HCT116 (cell line): Measurements from ENCODE around the gene KCNC4. TPM values are rescaled to one million over a fixed set of nuclear protein-coding genes. Genes with fewer than 3 reads are reported as not detected.

Experiments used
- ATAC-seq: fragments of 200-7000 bp; cut with Tn5 transposase; 2 replicates; pipeline ENCODE4 v1.9.1; 2020; ENCODE audit warnings: mild to moderate bottlenecking, moderate library complexity
- BruUV-seq: library from RNA; stranded (reverse); fragments of 400-500 nt; replicated peaks from 2 replicates; lab custom pipeline; 2021; lab: Mats Ljungman, UMichigan
- CTCF ChIA-PET: fragments of 300-600 bp; sonication (Branson Sonifier 250); formaldehyde crosslinking; loops from one replicate; lab custom pipeline; 2021; ENCODE audit warnings: antibody characterized with exemption; lab: Charles Lee
- POLR2A ChIA-PET: fragments of 300-600, 350-600 bp; sonication (Branson Sonifier 250); formaldehyde crosslinking; loops from one replicate; lab custom pipeline; 2021; ENCODE audit warnings: antibody characterized with exemption; lab: Charles Lee
- RAD21 ChIA-PET, 2 experiments: fragments of 300-600 bp; sonication (Branson Sonifier 250); formaldehyde crosslinking; loops; one replicate each; lab custom pipeline; 2023; ENCODE audit warnings: low total read pairs in 2 of 2; ENCODE audit not compliant: uncharacterized antibody in 2 of 2, unreplicated experiment in 2 of 2, low non-redundant PET in 1 of 2; lab: Charles Lee
- DNase-seq: peaks from one replicate; pipeline ENCODE4 v3.0.0-alpha.2; 2010; ENCODE audit warnings: low read depth, low spot score
- H2AFZ ChIP-seq: fragments of 200-600 bp; shearing (Covaris generic), sonication (generic); 2 replicates; pipeline ENCODE4 v1.6.1; 2017; ENCODE audit warnings: low read depth, mixed run types, mixed read lengths, antibody characterized with exemption, low read length; ENCODE audit not compliant: poor library complexity, severe bottlenecking
- H3K27ac ChIP-seq: 2 replicates; pipeline ENCODE4 v1.5.1; 2012; ENCODE audit warnings: low read depth, low read length
- H3K27me3 ChIP-seq: fragments of 200-600 bp; sonication (generic); 2 replicates; pipeline ENCODE4 v1.6.1; 2016; ENCODE audit warnings: mixed run types, low read length, mixed read lengths; ENCODE audit not compliant: insufficient read depth
- H3K36me3 ChIP-seq, 2 experiments: fragments of 200-500 bp in 1 of 2; fragments of 200-600 bp in 1 of 2; sonication (Bioruptor generic) in 1 of 2; sonication (generic) in 1 of 2; 2 replicates each; pipeline versions ENCODE4 v1.5.1 to v1.6.1; 2014 to 2016; ENCODE audit warnings: low read length in 2 of 2, inconsistent platforms in 1 of 2, mixed read lengths in 1 of 2, mixed run types in 1 of 2; ENCODE audit not compliant: insufficient read depth in 2 of 2, control insufficient read depth in 1 of 2
- H3K4me1 ChIP-seq, 2 experiments: fragments of 200-600 bp in 1 of 2; sonication (generic) in 1 of 2; 2 replicates each; pipeline versions ENCODE4 v1.5.1 to v1.6.1; 2012 to 2017; ENCODE audit warnings: low read length in 2 of 2, inconsistent platforms in 1 of 2, mild to moderate bottlenecking in 1 of 2, mixed read lengths in 1 of 2, mixed run types in 1 of 2, moderate library complexity in 1 of 2; ENCODE audit not compliant: insufficient read depth in 2 of 2, control insufficient read depth in 1 of 2
- H3K4me2 ChIP-seq: fragments of 200-600 bp; sonication (generic); 2 replicates; pipeline ENCODE4 v1.6.1; 2017; ENCODE audit warnings: mixed run types, low read length, mixed read lengths
- H3K4me3 ChIP-seq, 2 experiments: fragments of 200-600 bp in 1 of 2; sonication (generic) in 1 of 2; replicated peaks in 1 of 2; 2 replicates each; pipeline ENCODE4 v1.5.1; 2011 to 2016; ENCODE audit warnings: low read length in 2 of 2, control low read depth in 1 of 2, low read depth in 1 of 2, mild to moderate bottlenecking in 1 of 2, mixed read lengths in 1 of 2, mixed run types in 1 of 2
- H3K79me2 ChIP-seq: fragments of 200-600 bp; sonication (generic); 2 replicates; pipeline ENCODE4 v1.6.1; 2017; ENCODE audit warnings: mild to moderate bottlenecking, mixed run types, low read length, moderate library complexity, mixed read lengths; ENCODE audit not compliant: insufficient read depth
- H3K9ac ChIP-seq: fragments of 200-600 bp; sonication (generic); 2 replicates; pipeline ENCODE4 v1.6.1; 2016; ENCODE audit warnings: low read length, mixed read lengths
- H3K9me2 ChIP-seq: fragments of 200-600 bp; sonication (generic), shearing (Covaris generic); 2 replicates; pipeline ENCODE4 v1.6.1; 2017; ENCODE audit warnings: mixed run types, mild to moderate bottlenecking, moderate library complexity; ENCODE audit not compliant: insufficient read depth
- H3K9me3 ChIP-seq, 2 experiments: fragments of 200-500 bp in 1 of 2; fragments of 200-600 bp in 1 of 2; sonication (Bioruptor generic) in 1 of 2; sonication (generic) in 1 of 2; 2 replicates each; pipeline ENCODE4 v1.6.1; 2014 to 2017; ENCODE audit warnings: low read length in 2 of 2, mixed read lengths in 2 of 2, inconsistent platforms in 1 of 2, low read depth in 1 of 2, mild to moderate bottlenecking in 1 of 2, mixed run types in 1 of 2, moderate library complexity in 1 of 2; ENCODE audit not compliant: control insufficient read depth in 1 of 2, insufficient read depth in 1 of 2
- H4K20me1 ChIP-seq: fragments of 200-600 bp; sonication (generic), shearing (Covaris generic); 2 replicates; pipeline ENCODE4 v1.6.1; 2017; ENCODE audit warnings: mixed run types, mild to moderate bottlenecking, moderate library complexity; ENCODE audit not compliant: insufficient read depth
- ATF3 ChIP-seq: IDR thresholded peaks from 2 replicates; pipeline ENCODE4 v1.6.1; 2012
- CBX3 ChIP-seq: IDR thresholded peaks from 2 replicates; pipeline ENCODE4 v1.6.1; 2012; ENCODE audit warnings: low read depth
- CEBPB ChIP-seq: IDR thresholded peaks from 2 replicates; pipeline ENCODE4 v1.6.1; 2012; ENCODE audit warnings: low read depth
- EZH2phosphoT487 ChIP-seq: fragments of 200-600 bp; IDR thresholded peaks from 2 replicates; pipeline ENCODE4 v1.6.1; 2018; ENCODE audit warnings: antibody characterized with exemption, borderline replicate concordance
- MAX ChIP-seq: IDR thresholded peaks from 2 replicates; pipeline ENCODE4 v1.6.1; 2012
- POLR2A ChIP-seq: IDR thresholded peaks from 2 replicates; pipeline ENCODE4 v1.7.0; 2011; ENCODE audit warnings: borderline replicate concordance; ENCODE audit not compliant: insufficient read depth, insufficient read length; ENCODE audit errors: extremely low read depth
- RAD21 ChIP-seq: IDR thresholded peaks from 2 replicates; pipeline ENCODE4 v1.6.1; 2012; ENCODE audit warnings: low read depth, mild to moderate bottlenecking
- SP1 ChIP-seq: IDR thresholded peaks from 2 replicates; pipeline ENCODE4 v1.6.1; 2012; ENCODE audit warnings: low read depth
- SRF ChIP-seq: IDR thresholded peaks from 2 replicates; pipeline ENCODE4 v1.6.1; 2012; ENCODE audit warnings: low read depth
- TCF7L2 ChIP-seq: IDR thresholded peaks from 2 replicates; pipeline ENCODE4 v1.7.0; 2011; ENCODE audit warnings: borderline replicate concordance, inconsistent platforms; ENCODE audit not compliant: insufficient read depth, insufficient read length; ENCODE audit errors: extremely low read depth
- ZBTB33 ChIP-seq: IDR thresholded peaks from 2 replicates; pipeline ENCODE4 v1.6.1; 2011; ENCODE audit warnings: mild to moderate bottlenecking, low read length, moderate library complexity; ENCODE audit not compliant: insufficient replicate concordance; ENCODE audit errors: extremely low read depth
- ZNF274 ChIP-seq: fragments of 200-500 bp; sonication (Bioruptor generic); IDR thresholded peaks from 2 replicates; pipeline ENCODE4 v1.6.1; 2014; ENCODE audit warnings: mild to moderate bottlenecking, low read depth, low read length, inconsistent platforms
- intact Hi-C: fragments of 100-400 bp; cut with micrococcal nuclease; formaldehyde crosslinking; loops from 2 replicates; pipeline ENCODE4 v1.10.0; 2022
- total RNA-seq: library from RNA; stranded (reverse); gene quantifications from one replicate; pipeline ENCODE4 v1.2.1, GENCODE V29; 2021; ENCODE audit not compliant: unreplicated experiment

KCNC4 gene
- total RNA-seq, 1 experiment from 2014 or later, result 13.0 TPM

- no peak overlapping the region for H2AFZ ChIP-seq
- CTCF ChIA-PET, result no interaction called here
- POLR2A ChIA-PET, result no interaction called here
- H3K79me2 ChIP-seq, result no peaks in the 10 kb centered on the region
- no peak overlapping the region for H3K4me2 ChIP-seq
- TF ChIP-seq SP1 (no peak), EZH2phosphoT487 (no peak), ZNF274 (no peak), SRF (no peak)
- no peaks in the 10 kb centered on the region for H3K4me1 ChIP-seq
- intact Hi-C loops, result no loop called here
- H3K36me3 ChIP-seq, result no peaks in the 10 kb centered on the region
- DNase-seq (no peak), ATAC-seq (no peak)
- H3K4me3 ChIP-seq, result no peak overlapping the region
- H3K27me3 ChIP-seq, result no peaks in the 10 kb centered on the region
- RAD21 ChIA-PET, result no interaction called here
- no TSS peak for BruUV-seq
- no peaks in the 10 kb centered on the region for H3K9me3 ChIP-seq
- H3K27ac ChIP-seq, result no peak overlapping the region
- no peaks in the 10 kb centered on the region for H3K9me2 ChIP-seq
- H3K9ac ChIP-seq, result no peak overlapping the region
- no peaks in the 10 kb centered on the region for H4K20me1 ChIP-seq
Measured at GRCh38 chr1:110184446-110184845, 25.7 kb upstream of the KCNC4 start.

GRCh38 chr1:110185181-110185580 lies 24.9 kb upstream of the KCNC4 start:
- H3K4me2 ChIP-seq, result no peak overlapping the region
- intact Hi-C loops, result no loop called here
- RAD21 ChIA-PET, result no interaction called here

More at GRCh38 chr1:110185181-110185580, 24.9 kb upstream of the KCNC4 start:
- Histone ChIP-seq H3K9me3 (no peaks in the 10 kb centered on the region), H3K27me3 (no peaks in the 10 kb centered on the region), H3K4me3 (no peak overlapping the region), H3K9me2 (no peaks in the 10 kb centered on the region), H4K20me1 (no peaks in the 10 kb centered on the region), H3K79me2 (no peaks in the 10 kb centered on the region), H3K36me3 (no peaks in the 10 kb centered on the region), H3K9ac (no peak overlapping the region), H2AFZ (no peak overlapping the region), H3K4me1 (no peaks in the 10 kb centered on the region), H3K27ac (no peak overlapping the region)
- ATAC-seq (no peak), DNase-seq (no peak)
- POLR2A ChIA-PET, result no interaction called here
- no TSS peak for BruUV-seq
- CTCF ChIA-PET, result interaction anchor here (1.2 to 2.3 kb wide), 2 partner anchors 12 to 23 kb away, joined by 3 to 8 read pairs; no protein-coding TSS in a partner anchor
- TF ChIP-seq ATF3, result no peak
- TF ChIP-seq ZNF274, result no peak
- no peak for TF ChIP-seq CBX3
- no peak for TF ChIP-seq EZH2phosphoT487
- TF ChIP-seq SP1, result no peak
- no peak for TF ChIP-seq RAD21
- TF ChIP-seq MAX, result no peak
- TF ChIP-seq TCF7L2, result no peak
- no peak for TF ChIP-seq ZBTB33
- TF ChIP-seq CEBPB, result no peak
- no peak for TF ChIP-seq POLR2A
